Umbilical cord (tissue), 2 donors: ENCODE data around the gene HMCN2. TPM values are rescaled to one million over a fixed set of nuclear protein-coding genes. Genes with fewer than 3 reads are reported as not detected.
A peak's percentile ranks its signal among the peaks of the same experiment; 100 is the strongest.
"Not testable (repeated sequence)": the region's sequence is repeated elsewhere in the genome, so short reads cannot be mapped to it uniquely, and the experiment has no call there.

Experiments used
- DNase-seq: peaks from one replicate; pipeline ENCODE4 v3.0.0-alpha.2; 2015; ENCODE audit warnings: low spot score
- total RNA-seq: library from RNA; depleted of rRNA; stranded (reverse); fragments of >200 nt; gene quantifications from one replicate; pipeline ENCODE4 v1.2.3, GENCODE V29; 2014; ENCODE audit warnings: low replicate concordance; ENCODE audit not compliant: insufficient read depth

The HMCN2 gene
- total RNA-seq, 1 donor from 2014 or later: 7.5 TPM

- DNase-seq: peak; percentile 92
Measured at GRCh38 chr9:130328349-130328801, 62.8 kb downstream of the HMCN2 start.

- no peak for DNase-seq
Measured at GRCh38 chr9:130329061-130329460, 63.5 kb downstream of the HMCN2 start.

GRCh38 chr9:130330202-130330862, 64.8 kb downstream of the HMCN2 start:
- no peak for DNase-seq

- DNase-seq: no peak
Measured at GRCh38 chr9:130331061-130331460, 65.5 kb downstream of the HMCN2 start.

- DNase-seq: peak; percentile 82
Measured at GRCh38 chr9:130331573-130331972, 66.0 kb downstream of the HMCN2 start.

- DNase-seq: no peak
Measured at GRCh38 chr9:130332384-130332926, 66.9 kb downstream of the HMCN2 start.

- peak; percentile 33 for DNase-seq
Measured at GRCh38 chr9:130333041-130333711, 67.6 kb downstream of the HMCN2 start.

GRCh38 chr9:130333712-130334062, 68.1 kb downstream of the HMCN2 start:
- no peak for DNase-seq

- DNase-seq: no peak
Measured at GRCh38 chr9:130334915-130335314, 69.4 kb downstream of the HMCN2 start.

- no peak for DNase-seq
Measured at GRCh38 chr9:130336027-130336610, 70.6 kb downstream of the HMCN2 start.

GRCh38 chr9:130336885-130337284, 71.3 kb downstream of the HMCN2 start:
- no peak for DNase-seq

GRCh38 chr9:130337318-130337717, 71.8 kb downstream of the HMCN2 start:
- no peak for DNase-seq

- DNase-seq: no peak
Measured at GRCh38 chr9:130337784-130338380, 72.3 kb downstream of the HMCN2 start.

GRCh38 chr9:130338891-130339290, 73.3 kb downstream of the HMCN2 start:
- DNase-seq: not testable (repeated sequence)

GRCh38 chr9:130339306-130339705, 73.7 kb downstream of the HMCN2 start:
- DNase-seq: no peak

GRCh38 chr9:130340011-130340410, 74.5 kb downstream of the HMCN2 start:
- DNase-seq: no peak

GRCh38 chr9:130340557-130340956, 75.0 kb downstream of the HMCN2 start:
- DNase-seq: not testable (repeated sequence)

GRCh38 chr9:130341128-130341527, 75.6 kb downstream of the HMCN2 start:
- no peak for DNase-seq

- DNase-seq: no peak
Measured at GRCh38 chr9:130341839-130342713, 76.5 kb downstream of the HMCN2 start.

- DNase-seq: no peak
Measured at GRCh38 chr9:130342714-130343085, 77.1 kb downstream of the HMCN2 start.

GRCh38 chr9:130343445-130343918, 77.9 kb downstream of the HMCN2 start:
- no peak for DNase-seq
